HG03457 (cell line): ENCODE data around the gene NEUROG2.
"Not testable (repeated sequence)": the region's sequence is repeated elsewhere in the genome, so short reads cannot be mapped to it uniquely, and the experiment has no call there.

Experiments
- ATAC-seq: cut with Tn5 transposase; IDR thresholded peaks from one replicate; pipeline ENCODE4 v1.9.1; 2021; ENCODE audit warnings: moderate number of reproducible peaks; ENCODE audit not compliant: unreplicated experiment

NEUROG2 gene

DNA sequence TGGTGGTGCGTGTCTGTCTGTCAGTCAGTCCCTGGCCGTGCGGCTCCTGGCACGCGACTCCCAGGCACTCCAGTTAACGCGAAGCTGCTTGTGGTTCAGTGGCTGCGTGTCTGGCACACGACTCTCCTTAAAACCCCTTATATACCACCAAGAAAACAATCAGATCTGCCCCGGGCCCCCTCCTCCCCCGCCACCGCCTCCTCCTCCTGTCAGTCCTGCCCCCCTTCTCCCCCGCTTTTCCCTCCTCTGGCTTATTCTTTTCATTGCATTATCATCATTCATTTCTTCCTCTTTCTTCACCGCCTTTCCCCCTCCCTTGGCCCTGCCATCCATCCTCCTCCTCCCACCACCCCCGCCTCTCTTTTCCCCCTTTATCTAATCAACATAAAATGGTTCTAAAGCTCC lies at the start of gene NEUROG2:
TSS of gene NEUROG2 (minus strand) at position 115 of the 405 bp plus-strand sequence. CDS start 705 bp downstream, outside the sequence.
- ATAC-seq, result no peak

DNA sequence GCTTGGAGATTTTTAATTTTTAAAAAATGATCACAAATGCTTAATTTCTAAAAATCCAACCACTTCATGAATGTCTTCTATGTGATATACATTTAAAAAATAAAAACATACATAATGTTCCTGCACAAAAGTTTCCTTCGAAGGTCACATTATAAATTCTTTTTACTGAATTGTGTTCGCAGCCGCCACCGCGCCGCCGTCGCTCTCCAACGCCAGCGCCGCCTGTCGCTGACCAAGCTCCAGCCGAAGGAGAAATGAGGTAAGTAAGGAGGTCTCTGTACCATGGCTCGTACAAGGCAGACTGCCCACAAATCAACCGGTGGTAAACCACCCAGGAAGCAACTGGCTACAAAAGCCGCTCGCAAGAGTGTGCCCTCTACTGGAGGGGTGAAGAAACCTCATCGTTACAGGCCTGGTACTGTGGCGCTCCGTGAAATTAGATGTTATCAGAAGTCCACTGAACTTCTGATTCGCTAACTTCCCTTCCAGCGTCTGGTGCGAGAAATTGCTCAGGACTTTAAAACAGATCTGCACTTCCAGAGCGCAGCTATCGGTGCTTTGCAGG lies 48.8 kb upstream of the NEUROG2 start:
- no peak for ATAC-seq

DNA sequence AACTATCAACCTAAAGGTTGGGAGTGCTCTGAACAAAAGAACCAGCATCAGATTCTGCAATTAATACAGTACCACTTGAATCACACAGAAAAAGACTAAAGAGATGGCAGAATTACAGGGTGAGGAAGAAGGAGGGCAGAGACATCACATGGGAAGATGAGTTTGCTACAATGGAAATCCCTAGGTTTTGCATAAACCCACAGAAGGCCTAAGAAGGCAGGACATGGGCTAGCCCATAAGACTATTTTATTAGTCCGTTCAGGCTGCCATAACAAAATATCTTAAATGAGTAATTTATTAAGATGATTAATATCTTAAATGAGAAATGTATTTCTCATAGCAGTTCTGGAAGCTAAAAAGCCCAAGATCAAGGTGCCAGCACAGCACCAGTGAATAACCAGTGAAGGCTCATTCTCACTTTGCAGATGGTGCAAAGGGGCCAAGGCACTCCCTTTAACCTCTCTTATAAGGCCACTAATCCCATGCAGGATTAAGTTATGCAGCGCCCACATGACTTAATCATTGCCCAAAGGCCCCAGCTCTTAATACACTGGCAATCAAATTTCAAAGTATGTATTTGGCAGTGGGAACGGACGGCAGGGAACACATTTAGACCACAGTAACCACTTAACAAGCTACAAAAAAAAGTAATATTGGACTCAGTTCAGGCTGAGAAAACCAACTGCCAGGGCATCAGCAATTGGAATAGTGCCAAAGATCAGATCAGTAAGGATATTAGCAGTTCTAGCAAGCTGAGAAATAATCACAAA lies 47.6 kb upstream of the NEUROG2 start:
- no peak for ATAC-seq

DNA sequence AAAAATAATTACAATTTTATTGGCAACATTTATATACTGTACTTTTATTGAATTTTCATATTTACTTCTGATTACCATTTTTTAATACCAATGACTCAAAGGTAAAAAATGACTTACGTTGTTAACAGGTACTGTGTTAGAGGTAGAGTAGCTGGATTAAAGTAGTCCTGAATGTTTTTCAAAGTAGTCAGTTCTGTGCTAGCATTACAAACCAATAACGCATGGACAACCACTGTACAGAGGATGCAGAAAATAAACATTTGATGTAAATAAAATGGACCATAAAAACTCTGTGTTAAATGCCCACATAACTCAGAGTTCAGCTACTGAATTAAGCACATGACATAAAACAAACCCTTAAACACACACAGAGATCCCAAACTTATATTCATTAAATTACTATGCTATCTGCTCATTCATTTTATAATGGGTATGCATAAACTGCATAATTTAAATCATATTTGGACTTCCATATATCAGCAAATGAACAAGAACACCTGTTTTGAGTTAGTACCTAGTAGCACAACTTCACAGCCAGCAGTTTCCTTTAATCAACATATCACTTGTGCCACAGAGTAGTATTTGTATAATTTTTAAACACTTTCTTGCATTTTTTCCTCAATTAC lies 46.4 kb upstream of the NEUROG2 start:
- no peak for ATAC-seq

DNA sequence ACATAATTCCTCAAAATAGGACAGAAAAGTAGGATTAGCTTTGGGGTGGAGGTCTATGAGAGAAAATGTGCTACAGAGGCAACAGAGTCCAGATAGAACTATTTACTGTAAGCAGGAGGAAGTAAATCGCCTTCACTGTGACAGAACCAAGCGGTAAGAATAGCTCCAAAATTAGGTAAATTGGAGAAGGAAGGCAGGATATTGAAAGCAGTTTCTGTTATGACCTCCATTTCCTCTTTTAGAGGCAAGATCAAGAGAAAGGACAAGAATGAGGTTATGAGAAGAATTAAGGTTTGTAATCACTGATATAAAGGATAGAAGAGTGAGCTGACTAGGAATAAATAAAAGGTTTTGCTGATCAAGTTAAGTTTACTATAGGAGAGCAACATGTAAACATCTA lies 44.1 kb upstream of the NEUROG2 start:
- peak; percentile 64 for ATAC-seq

DNA sequence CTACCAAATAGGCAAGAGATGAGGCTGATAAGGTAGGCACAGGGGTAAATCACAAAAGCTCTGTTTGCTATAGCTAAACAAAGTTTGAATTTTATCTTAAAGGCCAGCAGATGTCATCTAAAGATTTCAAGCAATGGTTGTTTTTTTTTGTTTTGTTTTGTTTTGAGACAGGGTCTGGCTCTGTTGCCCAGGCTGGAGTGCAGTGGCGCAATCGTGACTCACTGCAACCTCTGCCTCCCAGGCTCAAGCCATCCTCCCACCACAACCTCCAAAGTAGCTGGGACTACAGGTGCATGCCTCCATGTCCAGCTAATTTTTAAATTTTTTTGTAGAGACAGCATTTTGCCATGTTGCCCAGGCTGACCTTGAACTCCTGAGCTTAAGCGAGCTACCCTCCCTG lies 43.1 kb upstream of the NEUROG2 start:
- ATAC-seq, result no peak

DNA sequence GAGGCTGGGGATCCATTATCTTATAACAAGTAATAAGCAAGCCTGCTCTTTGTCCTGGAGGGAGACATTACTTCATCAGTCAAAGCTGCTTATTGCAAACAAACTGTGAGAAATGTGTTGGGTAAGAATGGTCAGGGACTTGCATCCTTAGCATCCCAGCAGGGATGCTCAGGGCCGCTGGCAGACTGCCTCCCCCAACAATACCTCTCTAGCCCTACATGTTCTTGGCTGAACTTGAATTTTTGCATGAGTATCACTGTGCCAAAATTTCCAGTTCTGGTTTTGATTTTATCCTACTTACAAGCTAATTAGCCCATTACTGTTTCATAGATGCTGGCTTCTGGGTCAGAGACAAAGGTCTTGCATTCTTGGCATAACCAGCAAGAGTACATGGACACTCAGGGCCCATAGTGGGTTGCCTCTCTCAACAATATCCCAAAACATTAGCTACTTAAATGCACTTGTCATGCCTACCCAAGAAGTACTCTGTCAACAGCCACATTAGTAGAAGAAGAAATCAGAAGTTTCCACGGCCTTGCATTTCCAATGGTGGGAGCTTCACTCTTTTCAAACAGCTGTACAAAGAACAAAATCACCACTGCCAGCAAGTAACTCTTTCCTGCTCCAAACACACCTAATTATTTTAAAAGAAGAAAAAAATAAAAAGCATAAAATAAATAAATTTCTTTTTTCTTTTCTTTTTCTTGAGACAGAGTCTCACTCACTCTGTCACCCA lies 41.9 kb upstream of the NEUROG2 start:
- ATAC-seq, result no peak

DNA sequence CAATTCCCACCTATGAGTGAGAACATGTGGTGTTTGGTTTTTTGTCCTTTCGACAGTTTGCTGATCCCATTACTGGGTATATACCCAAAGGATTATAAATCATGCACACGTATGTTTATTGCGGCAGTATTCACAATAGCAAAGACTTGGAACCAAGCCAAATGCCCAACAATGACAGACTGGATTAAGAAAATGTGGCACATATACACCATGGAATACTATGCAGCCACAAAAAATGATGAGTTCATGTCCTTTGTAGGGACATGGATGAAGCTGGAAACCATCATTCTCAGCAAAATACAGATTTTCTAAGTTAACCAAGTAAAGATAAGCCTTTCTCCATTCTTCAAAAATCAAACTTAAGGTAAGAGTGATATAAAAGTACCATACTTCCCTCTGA lies 38.3 kb upstream of the NEUROG2 start:
- ATAC-seq, result not testable (repeated sequence)

DNA sequence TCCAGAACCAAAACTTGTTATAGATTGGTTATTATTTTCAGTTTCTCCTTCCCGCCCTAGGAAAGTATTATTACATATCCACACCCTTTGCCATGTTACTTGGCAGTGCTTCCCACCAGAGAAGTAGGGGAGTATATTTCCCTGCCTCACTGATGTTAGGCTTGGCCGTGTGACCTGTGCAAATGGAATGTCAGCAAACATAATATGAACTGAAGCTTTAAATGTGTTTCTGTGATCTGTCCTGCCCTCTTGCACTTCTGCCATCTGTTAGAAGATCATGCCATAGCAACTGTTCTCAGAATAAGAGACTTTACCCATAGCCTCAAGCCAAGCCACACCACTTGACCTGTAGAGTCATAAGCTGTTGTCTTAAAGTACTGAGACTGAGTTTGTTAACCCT lies 36.7 kb upstream of the NEUROG2 start:
- ATAC-seq, result no peak

DNA sequence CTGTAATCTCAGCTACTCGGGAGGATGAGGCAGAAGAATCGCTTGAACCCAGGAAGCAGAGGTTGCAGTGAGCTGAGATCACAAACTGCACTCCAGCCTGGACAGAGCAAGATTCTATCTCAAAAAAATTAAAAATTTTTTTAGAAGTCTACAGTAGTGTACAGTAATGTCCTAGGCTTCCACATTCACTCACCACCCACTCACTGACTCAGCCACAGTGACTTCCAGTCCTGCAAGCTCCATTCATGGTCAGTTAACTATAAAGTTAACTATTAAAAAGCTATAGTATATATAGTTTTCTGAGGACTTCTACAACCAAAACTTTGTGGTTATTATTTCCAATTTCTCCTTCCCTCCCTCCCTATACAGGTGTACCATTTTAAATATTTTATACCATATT lies 34.7 kb upstream of the NEUROG2 start:
- ATAC-seq, result no peak

DNA sequence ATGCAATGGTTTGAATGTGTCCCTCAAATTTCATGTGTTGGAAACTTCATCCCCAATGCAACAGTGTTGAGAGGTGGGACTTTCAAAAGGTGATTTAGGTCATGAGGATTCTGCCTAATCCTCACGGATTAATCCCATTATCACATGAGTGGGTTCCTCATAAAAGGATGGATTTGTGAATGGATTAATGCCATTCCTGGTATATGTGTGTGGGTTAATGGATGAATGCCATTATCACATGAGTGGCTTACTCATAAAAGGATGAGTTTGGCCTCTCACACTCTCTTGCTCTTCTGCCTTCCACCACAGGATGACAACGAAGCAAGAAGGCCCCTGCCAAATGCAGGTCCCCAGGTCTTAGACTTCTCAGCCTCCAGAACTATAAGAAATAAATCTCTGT lies 30.5 kb upstream of the NEUROG2 start:
- ATAC-seq, result no peak

DNA sequence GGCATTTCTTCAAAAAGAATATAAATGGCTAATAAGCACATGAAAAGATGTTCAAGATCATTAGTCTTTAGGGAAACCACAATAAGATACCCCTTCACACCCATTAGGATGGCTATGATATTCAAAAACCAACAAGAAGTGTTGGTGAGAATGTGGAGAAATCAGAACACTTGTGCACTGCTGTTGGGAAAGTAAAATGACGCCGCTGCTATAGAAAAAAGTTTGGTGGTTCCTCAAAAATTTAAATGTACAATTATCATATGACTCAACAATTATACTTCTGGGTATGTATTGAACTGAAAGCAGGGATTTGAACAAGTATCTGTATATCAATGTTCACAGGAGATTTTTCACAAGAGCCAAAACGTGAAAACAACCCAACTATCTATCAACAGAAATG lies 29.4 kb upstream of the NEUROG2 start:
- ATAC-seq, result no peak

DNA sequence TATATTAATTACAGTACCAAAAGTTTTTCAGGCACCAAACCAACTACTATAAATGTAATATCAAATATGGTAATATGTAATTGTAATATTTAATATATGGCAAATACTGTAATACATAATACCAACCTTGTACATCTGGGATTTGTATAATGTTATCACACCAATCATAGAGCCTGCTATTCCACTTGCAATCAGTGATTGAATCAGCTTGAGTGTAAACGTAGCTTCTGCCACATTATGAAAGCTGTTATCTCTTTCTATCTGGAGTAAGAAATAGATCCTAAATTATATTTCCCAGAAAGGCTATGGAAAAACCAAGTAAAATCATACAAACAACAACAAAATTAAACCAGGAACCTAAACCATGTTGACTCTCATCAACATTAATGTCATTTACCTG lies 24.7 kb upstream of the NEUROG2 start:
- no peak for ATAC-seq

DNA sequence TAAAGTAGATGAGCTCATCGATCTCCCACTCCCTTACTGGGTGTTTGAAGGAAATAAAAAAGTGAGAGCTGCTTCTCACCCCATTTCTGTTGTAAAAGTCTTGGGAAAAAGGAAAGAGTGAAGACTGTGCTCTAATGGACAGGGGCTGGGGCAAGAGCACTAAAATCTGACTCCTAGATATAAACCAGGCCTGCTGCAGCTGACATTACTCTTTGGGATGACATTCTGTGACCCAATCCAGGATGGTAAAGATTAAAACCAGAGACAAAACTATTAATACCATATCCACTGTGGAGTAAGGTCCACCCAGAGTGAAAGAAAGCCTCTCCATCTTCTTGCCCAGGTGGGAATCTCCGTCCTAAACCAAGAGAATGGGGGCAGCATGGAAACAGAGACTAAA lies 20.1 kb upstream of the NEUROG2 start:
- ATAC-seq, result no peak

DNA sequence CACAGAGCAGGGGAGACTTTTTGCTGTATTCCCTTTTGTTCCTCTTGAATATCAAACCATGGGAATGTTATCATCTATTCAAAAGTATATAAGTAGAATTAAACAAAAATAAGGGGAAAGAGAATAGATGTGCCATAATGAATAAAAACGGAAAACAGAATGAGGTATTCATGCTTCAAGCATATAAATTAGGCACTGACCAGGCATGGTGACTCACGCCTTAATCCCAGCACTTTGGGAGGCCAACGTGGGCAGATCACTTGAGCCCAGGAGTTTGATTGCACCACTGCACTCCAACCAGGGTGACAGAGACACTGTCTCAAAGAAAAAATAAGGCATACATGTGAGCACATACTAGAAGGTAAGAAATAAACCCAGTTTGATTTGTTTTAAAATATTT lies 16.3 kb upstream of the NEUROG2 start:
- ATAC-seq, result no peak

DNA sequence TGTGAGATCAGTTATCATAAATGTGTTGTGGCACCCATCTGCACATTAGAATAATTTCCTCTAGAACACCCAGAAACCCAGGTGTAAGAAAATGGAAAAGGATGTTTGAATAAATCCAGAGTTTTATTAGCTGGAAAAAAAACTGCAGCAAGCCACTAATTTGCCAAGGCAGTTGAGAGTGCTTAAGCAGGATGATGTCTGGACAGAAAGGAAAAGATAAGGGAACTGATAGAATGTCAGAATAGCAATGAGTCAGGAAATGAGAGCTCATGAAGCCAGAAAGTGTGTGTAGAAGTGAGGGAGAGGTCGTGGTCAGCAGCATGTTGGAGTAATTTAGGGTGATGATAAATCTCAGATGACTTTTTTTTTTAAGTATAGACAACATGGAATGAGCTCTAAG lies 15.2 kb upstream of the NEUROG2 start:
- no peak for ATAC-seq

DNA sequence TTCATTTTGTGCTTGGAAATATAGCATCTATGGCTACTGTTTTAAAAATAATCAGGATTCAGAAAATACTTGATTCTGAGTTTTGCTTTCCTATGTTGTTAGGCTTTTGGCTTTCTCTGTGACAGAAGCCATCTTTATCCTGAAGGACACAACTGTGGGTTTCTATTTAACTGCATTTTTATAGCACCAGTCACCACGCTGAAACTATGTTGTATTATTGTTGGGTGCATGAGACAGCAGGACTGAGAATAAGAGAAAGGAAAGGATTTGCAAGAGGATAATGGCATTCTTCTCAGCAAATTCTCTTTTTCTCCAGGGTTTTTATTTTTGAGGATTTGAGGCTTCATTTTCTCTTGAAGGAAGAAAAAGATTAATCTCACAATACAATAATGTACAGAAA lies 10.1 kb upstream of the NEUROG2 start:
- no peak for ATAC-seq

DNA sequence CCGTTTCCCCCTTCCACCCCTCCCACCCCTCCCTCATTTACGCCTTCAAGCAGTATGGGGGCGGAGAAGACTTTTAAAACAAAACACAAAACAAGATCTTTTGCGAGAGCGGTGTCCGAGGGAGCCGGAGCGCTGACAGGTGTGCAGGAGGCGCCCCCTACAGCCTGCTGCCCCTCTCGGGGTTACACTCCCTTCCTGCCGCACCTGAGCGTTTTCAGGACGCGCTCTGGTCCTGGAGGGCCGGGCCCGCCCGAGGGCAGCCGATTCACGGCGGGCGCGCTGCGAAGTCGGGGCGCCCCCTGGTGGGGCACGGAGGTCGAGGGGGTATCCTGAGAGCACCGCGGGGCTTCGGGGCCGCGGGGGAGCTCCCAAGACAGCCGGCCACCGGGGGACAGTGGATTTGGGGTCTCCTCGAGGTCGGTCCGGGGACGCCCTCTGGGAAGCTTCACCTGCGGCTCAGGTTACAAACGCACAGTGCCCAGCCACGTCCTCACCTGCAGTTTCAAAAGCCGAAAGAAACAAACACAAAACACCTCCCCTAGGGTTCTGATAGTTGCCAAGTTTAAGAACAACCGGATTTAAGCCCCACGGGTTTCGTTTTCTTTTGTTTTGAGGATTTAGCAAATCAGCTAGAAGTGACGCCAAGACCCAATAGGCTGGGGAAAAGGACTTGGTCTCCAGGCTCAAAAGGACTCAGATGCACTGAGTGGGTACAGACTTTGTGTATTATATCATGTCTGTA lies 8.0 kb upstream of the NEUROG2 start:
- peak; percentile 69 for ATAC-seq

DNA sequence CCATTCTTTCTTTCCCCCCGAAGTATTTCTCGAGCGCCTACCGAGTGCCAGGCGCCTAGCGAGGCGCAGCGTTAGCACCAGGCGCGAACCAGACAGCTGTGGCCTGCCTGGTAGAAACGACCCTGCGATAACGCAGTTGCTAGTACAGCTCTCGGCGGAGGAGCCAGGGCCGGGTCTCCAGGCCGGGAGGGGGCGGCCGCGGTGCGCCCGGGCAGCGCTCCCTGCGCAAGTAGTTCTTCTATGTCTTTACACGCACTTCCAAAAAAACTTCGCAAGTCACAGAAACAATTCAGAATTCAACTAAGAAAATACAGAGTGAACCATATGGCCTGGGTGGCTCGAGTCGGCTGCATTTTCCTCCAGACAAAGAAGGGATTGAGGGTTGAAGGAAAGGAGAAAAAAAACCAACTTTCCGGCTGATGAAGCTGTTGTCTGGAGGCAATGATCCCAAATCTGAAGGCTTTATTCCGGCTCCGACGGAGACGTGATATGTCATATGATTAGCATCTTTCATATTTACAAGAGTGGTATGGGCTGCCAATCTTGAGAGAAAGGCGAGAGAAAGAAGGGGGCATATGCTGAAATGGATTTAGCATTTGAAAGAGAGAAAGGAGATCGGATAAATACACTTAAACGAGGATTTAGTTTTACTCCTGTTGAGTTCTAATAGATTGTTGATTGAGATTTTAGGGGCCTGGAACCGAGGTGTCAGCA lies 7.2 kb upstream of the NEUROG2 start:
- ATAC-seq, result peak; percentile 42

DNA sequence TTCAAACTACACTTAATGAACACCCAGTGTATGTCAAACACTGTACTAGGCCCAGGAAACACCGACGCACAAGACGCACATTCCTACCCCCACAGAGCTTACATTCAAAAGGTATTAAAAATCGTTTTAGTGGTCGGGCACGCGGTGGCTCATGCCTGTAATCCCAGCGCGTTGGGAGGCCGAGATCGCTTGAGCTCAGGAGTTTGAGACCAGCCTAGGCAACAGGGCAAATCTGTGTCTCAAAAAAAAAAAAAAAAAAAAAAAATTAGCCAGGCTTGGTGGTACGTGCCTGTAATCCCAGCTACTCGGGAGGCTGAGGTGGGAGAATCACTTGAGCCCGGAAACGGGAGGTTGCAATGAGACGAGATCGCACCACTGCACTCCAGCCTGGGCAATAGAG lies 6.5 kb upstream of the NEUROG2 start:
- not testable (repeated sequence) for ATAC-seq
